NCI-H446 (cell line): Measurements from ENCODE around the gene DTHD1.

Source experiments
- DNase-seq, 2 experiments: peaks; one replicate each; lab custom pipeline; 2025; lab: John Stamatoyannopoulos, UW

DTHD1 gene

DNA sequence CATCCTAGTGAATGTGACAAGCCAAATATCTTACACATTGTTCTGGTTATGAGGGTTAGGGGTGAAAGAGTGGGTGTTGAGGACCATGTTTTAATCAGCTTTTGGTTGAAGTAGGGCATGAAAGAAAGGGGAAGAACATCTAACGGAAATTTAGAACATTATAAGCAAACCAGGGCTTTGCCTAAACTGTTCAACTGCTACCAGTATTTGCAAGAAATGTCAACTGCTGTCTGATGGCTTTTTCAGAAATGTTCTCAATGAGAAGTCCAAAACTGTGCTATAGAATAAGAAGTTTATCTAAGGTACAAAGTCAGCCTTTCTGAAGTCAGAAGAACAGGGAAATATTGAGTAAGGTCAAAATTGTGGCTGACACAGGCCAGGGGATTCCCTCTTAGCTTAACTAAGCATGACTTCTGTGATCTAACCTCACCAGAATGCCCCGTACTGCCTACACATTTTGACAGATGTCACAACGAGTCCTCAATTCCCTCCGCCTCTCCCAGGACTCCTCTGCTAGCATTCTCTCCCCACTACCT lies 67.1 kb downstream of the DTHD1 start:
- no peak for DNase-seq

GRCh38 chr4:36349938-36350549 lies 68.6 kb downstream of the DTHD1 start:
- DNase-seq, result no peak

DNA sequence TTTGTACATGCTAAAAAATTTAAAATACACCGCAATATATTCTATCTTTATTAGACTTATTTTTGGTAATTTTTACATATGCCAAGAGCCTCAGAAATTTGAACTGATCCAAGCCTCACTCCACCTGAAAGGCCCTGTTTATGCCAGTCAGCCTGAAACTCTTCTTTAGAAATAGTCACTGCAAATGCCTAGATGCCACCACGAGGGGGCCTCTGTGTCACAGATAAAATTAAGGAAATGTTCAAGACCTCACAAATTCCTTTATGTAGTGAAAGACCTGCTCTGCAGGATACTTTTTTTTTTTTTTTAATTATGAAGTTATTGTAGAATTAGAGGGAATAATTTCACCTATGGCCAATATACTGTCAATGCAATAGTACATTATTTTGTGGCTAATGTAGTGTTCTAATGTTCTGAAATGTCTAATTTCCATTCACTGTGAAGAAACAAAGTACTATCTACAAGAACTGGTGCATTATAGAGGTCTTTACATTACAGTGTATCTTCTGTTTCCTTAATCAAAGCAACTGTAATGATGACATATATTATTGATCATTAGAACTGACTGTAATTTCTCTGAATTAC lies 69.8 kb downstream of the DTHD1 start:
- DNase-seq, result peak; percentile 32 to 69

- no peak for DNase-seq
Measured at GRCh38 chr4:36353998-36354397, 72.6 kb downstream of the DTHD1 start.

- DNase-seq, result no peak
Measured at GRCh38 chr4:36358173-36358572, 76.8 kb downstream of the DTHD1 start.

DNA sequence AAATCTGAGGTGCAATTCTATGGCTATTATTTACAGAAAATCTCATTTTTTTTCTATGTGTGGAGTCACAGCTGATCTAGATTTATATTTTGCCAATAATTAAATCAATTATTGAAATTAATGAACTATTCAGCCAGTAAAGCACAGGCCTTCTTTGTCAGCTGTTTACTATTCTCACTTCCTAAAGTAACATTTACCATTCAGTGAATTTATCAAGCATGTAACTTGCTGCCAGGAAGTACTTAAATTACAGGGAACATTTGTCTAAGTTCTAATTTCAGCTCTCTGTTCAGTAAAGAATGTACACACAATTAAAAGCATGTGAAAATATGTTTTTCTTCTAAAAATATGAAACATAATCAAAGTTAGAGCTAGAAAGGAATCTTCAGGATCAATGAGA lies 79.3 kb downstream of the DTHD1 start:
- DNase-seq, result no peak

DNA sequence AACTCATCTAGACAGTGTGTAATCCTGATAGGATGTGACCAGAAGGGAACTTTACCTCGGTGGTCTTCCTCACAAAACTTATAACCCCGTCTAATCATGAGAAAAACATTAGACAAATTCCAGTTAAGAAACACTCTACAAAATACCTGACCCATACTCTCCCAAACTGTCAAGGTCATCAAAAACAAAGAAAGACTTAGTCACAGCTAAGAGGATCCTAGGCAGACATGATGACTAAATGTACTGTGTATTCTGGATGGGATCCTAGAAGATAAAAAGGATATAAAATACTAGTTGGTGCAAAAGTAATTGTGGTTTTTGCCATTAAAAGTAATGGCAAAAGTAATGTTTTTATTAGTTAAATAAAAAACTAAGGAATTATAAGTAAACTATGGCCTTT lies 81.6 kb downstream of the DTHD1 start:
- no peak for DNase-seq

- DNase-seq, result no peak
Measured at GRCh38 chr4:36374836-36375511, 93.6 kb downstream of the DTHD1 start.

- no peak for DNase-seq
Measured at GRCh38 chr4:36385951-36386571, 104.6 kb downstream of the DTHD1 start.

DNA sequence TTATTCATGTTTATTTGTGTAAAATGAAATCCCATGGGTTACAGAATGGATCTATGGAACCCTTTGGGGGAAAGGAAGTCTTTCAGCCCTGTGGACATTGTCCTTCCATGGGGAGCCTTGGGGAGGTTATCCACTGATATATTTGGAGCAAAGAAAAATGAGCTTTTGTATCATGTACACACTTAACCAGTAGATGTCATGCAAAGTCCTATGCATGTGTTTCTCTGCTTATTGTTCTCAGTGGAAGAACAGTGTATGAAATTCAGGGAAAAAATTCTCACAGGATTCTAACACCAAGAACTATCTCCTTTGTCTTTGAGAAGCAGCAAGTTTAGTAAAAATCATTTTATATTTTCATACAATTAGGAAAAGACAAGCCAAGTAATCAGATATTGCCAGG lies 105.3 kb downstream of the DTHD1 start:
- peak in 1 of 2 experiments; percentile 27 for DNase-seq

DNA sequence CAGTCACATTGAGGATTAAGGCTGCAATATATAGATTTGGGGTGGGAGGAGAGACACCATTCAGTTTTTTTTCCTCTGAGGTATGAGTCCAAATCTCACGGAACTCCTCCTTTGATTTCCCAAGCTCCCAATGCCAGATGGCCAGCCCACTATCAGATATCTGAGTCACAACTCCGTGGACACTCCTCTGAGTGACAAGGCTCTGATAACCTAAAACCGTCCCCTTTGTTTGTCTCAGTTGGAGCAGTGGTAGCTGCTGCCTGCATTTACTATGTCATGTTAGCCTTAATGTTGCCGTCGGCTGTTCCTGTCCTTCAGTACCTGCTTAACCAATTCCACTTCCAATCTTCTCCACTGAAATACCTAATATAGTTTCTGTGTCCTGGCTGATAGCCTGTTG lies 107.3 kb downstream of the DTHD1 start:
- no peak for DNase-seq

- no peak for DNase-seq
Measured at GRCh38 chr4:36391411-36391810, 110.0 kb downstream of the DTHD1 start.

- no peak for DNase-seq
Measured at GRCh38 chr4:36392024-36392423, 110.6 kb downstream of the DTHD1 start.

DNA sequence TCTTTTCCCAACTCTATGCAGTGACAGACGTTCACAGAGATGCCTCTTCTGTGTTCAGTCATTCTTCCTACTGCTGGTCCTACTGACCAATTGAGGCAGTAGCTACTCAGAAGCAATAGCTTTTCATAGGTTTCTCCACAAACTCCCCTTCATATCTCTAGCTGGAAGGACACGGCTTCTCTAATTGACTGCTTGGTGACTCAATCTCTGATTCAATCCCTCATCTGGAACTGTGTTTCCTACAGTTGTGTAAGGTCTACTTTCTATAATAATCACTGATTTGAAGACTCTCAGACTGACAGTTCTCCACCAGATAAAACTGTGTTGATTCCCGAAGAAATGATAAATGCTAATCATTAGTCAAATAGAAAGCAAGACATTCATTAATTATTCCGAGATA lies 111.5 kb downstream of the DTHD1 start:
- DNase-seq, result no peak
